ENCODE results near the gene LRRC8B. TPM values are rescaled to one million over a fixed set of nuclear protein-coding genes. Genes with fewer than 3 reads are reported as not detected.
A peak's percentile ranks its signal among the peaks of the same experiment; 100 is the strongest.

Gene LRRC8B
- total RNA-seq, 4 donors from 2014 or later = 8.7 to 19.5 (median 9.2) TPM

DNA sequence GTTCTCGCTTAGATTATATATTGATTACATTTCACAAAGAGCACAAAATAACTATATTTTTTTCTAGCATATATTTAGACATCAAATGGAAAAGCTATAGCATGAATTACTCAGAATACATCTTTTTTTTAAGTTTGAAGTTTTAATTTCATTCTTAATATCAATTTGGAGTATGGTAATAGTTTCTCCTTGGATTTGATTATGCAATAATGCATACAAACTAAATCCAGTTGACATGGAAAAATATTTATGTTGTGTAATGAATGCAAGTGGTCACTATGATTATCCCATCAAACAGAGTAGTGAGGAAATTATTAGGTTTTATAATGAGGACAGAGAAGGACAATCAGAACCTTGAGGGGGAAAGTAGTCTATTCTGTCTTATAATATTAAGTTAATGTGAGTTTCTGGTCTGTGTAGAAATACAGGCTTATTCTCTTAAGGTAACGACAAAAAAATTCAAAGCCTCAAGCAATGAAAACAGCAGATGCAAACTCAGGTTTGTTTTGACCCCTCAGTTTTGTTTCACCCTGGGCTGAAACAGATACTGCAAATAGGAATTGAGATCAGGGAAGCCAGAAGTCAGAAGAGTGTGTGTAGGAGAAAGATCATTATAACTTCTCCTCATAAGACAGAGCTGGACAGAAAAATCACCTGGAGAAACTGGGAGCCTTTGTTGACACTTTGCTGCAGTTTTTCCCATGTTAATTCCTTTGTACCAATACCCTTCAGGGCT is 23.7 kb downstream of the LRRC8B start:
- Histone ChIP-seq H3K4me1 (peaks cover 0 to 56% (median 36%) of the 10 kb centered on the region in 3 donors), H3K9me3 (no peaks in the 10 kb centered on the region), H3K27me3 (no peaks in the 10 kb centered on the region), H3K4me3 (no peak overlapping the region), H3K36me3 (peaks cover 0 to 7% (median 0%) of the 10 kb centered on the region in 3 donors), H3K27ac (peak overlapping the region in 2 of 4 donors; percentile 49 to 50)
- no peak for DNase-seq
- intact Hi-C loops (cut with DNase I) = no loop called here
- whole genome bisulfite sequencing, 2 donors = 70 to 72% methylated on average over 2 of the region's 2 CpGs
- TF ChIP-seq CTCF (IDR thresholded peaks at IDR 0.05) = no peak
- TF ChIP-seq POLR2A (IDR thresholded peaks at IDR 0.05) = no peak

DNA sequence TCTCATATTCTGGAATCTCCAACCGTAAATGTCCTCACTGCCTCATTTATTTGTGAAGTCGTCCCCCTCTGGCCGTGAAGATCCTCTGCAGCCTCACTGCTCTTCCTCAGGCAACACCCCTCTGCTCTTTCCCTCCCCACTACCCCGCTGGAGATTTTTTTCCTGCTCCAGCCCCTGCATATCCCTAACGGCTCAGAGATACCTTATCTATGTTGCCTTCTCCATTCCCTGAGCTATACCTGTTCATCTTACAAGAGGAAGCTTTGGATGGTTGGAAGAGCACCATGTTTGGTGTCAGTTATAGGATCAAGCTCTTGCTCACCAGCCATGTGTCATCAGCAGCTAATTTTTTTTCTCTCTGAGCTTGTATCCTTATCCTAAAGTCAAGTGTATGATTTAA is 26.4 kb downstream of the LRRC8B start:
- intact Hi-C loops (cut with DNase I) = no loop called here
- Histone ChIP-seq H3K9me3 (no peaks in the 10 kb centered on the region), H3K36me3 (peaks cover 0 to 7% (median 0%) of the 10 kb centered on the region in 3 donors), H3K27ac (no peak overlapping the region), H3K27me3 (no peaks in the 10 kb centered on the region), H3K4me1 (peaks cover 0 to 54% (median 28%) of the 10 kb centered on the region in 3 donors), H3K4me3 (no peak overlapping the region)
- DNase-seq = no peak
- 92 to 93% methylated on average over 5 of the region's 5 CpGs for WGBS, 2 donors
- TF ChIP-seq POLR2A (IDR thresholded peaks at IDR 0.05) (no peak), CTCF (IDR thresholded peaks at IDR 0.05) (no peak)

GRCh38 chr1:89552471-89553081 is 27.9 kb downstream of the LRRC8B start:
- Histone ChIP-seq H3K9me3 (no peaks in the 10 kb centered on the region), H3K36me3 (peaks cover 0 to 7% (median 0%) of the 10 kb centered on the region in 3 donors), H3K4me3 (peak overlapping the region in 2 of 4 donors; percentile 5 to 44), H3K4me1 (peaks cover 0 to 47% (median 23%) of the 10 kb centered on the region in 3 donors), H3K27me3 (no peaks in the 10 kb centered on the region), H3K27ac (peak overlapping the region; percentile 50 to 80 (median 70))
- TF ChIP-seq CTCF (IDR thresholded peaks at IDR 0.05) (no peak), POLR2A (IDR thresholded peaks at IDR 0.05) (no peak)
- WGBS, 2 donors = 4 to 8% methylated on average over 2 of the region's 2 CpGs
- intact Hi-C loops (cut with DNase I) = no loop called here
- no peak for DNase-seq

- Histone ChIP-seq H3K36me3 (peaks cover 0 to 7% (median 0%) of the 10 kb centered on the region in 3 donors), H3K4me1 (peaks cover 0 to 41% (median 19%) of the 10 kb centered on the region in 3 donors), H3K4me3 (peak overlapping the region in 1 of 4 donors; percentile 44), H3K9me3 (no peaks in the 10 kb centered on the region), H3K27ac (peak overlapping the region; percentile 50 to 80 (median 59)), H3K27me3 (no peaks in the 10 kb centered on the region)
- 73 to 86% methylated on average over 1 of the region's 1 CpG for WGBS, 2 donors
- intact Hi-C loops (cut with DNase I) = no loop called here
- no peak for DNase-seq
- TF ChIP-seq CTCF (IDR thresholded peaks at IDR 0.05) (no peak), POLR2A (IDR thresholded peaks at IDR 0.05) (no peak)
Observed at GRCh38 chr1:89553157-89553556, 28.5 kb downstream of the LRRC8B start.

DNA sequence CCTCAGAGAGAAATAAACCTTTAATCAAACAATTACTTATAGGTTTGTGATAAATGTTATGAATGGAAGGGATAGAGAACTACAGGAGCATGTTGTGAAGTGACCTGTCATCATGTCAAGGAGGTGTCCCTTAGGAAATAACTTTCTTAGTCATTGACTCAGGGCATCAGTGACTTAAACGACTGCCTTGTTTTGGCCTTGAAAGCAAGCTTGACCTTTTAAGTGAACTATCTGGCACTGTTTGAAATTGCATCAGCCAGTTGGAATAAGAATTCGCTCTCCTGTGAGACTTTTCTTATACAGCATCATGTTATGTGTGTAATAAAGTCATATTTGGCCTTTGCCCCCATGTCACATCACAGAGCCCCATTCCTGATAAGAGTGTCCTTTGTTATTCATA is 30.9 kb downstream of the LRRC8B start:
- peaks cover 0 to 13% (median 0%) of the 10 kb centered on the region in 3 donors for H3K36me3 ChIP-seq

More for the DNA sequence above, 30.9 kb downstream of the LRRC8B start:
- intact Hi-C loops (cut with DNase I) = no loop called here
- no peak for DNase-seq
- WGBS, 2 donors = 58 to 65% methylated on average over 2 of the region's 2 CpGs
- H3K27me3 ChIP-seq = no peaks in the 10 kb centered on the region
- H3K4me1 ChIP-seq = peaks cover 0 to 35% (median 18%) of the 10 kb centered on the region in 3 donors
- no peak overlapping the region for H3K27ac ChIP-seq
- H3K9me3 ChIP-seq = no peaks in the 10 kb centered on the region
- H3K4me3 ChIP-seq = no peak overlapping the region
- no peak for TF ChIP-seq CTCF (IDR thresholded peaks at IDR 0.05)
- TF ChIP-seq POLR2A (IDR thresholded peaks at IDR 0.05) = no peak
